HG02759 (cell line): Measurements from ENCODE around the gene C19orf18.
A peak's percentile ranks its signal among the peaks of the same experiment; 100 is the strongest.

ENCODE experiments used
- ATAC-seq: cut with Tn5 transposase; IDR thresholded peaks from one replicate; pipeline ENCODE4 v1.9.1; 2021; ENCODE audit warnings: mild to moderate bottlenecking, moderate library complexity; ENCODE audit not compliant: unreplicated experiment

The C19orf18 gene

GRCh38 chr19:57949296-57949695 is 25.0 kb downstream of the C19orf18 start:
- no peak for ATAC-seq

GRCh38 chr19:57947419-57948134 is 26.8 kb downstream of the C19orf18 start, which contains the start of gene ZNF256:
TSS of gene ZNF256 (minus strand) at chr19:57947706. CDS start at chr19:57947474, 232 bp downstream.
- ATAC-seq = peak; percentile 94

DNA sequence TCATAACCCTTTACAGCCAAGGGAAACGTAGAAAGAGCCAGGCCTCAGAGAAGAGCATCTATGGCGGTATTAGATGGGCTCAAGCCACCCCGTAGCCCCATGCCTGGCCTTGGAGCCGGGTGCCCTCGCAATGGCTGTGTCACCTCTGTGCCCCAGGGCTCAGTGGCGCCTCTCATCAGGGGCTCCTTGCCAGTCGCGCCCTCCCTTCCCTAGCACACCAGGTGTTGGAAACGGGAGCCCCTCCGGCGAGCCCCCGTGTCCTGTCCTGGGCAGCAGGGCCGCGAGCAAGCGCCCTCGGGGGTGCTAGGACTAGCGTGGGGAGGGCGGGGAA is 27.3 kb downstream of the C19orf18 start:
- ATAC-seq = no peak

DNA sequence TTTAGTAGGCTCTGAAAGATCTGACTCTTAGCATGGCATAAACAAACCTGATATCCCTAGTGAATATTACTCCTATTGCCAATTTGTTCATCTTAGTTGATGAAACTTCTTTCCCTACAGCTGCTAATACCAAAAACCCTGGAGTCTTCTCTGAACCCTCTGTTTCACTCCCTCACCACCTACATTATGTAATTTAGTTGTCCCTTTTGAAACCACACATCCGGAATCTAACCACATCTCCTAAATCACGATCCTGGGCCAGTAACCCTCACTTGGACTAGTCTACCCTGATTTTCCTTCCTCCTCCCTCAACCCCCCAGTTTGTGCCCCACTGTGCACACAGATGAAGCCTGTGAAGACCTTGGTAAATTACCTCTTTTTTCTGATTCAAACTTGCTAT is 28.0 kb downstream of the C19orf18 start:
- no peak for ATAC-seq

DNA sequence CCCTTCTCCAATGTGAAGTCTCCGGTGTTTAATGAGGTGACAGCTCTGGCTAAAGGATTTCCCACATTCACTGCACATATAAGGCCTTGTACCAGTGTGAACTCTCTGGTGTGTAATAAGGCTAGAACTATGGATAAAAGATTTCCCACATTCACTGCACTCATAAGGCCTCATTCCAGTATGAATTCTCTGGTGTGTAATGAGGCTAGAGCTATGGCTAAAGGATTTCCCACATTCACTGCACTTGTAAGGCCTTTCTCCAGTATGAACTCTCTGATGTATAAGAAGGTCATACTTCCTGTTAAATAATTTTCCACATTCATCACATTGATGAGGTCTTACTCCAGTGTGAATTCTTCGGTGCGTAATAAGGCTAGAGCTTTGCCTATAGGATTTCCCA is 32.7 kb downstream of the C19orf18 start:
- ATAC-seq = no peak

GRCh38 chr19:57935731-57936130 is 38.6 kb downstream of the C19orf18 start:
- ATAC-seq = no peak

- no peak for ATAC-seq
Observed at GRCh38 chr19:57934820-57935665, 39.3 kb downstream of the C19orf18 start, which contains the start of gene ZNF418. TSS of gene ZNF418 (minus strand) at chr19:57935402. CDS start at chr19:57933822, 1,580 bp downstream.

- ATAC-seq = no peak
Observed at GRCh38 chr19:57927587-57927986, 46.7 kb downstream of the C19orf18 start.

DNA sequence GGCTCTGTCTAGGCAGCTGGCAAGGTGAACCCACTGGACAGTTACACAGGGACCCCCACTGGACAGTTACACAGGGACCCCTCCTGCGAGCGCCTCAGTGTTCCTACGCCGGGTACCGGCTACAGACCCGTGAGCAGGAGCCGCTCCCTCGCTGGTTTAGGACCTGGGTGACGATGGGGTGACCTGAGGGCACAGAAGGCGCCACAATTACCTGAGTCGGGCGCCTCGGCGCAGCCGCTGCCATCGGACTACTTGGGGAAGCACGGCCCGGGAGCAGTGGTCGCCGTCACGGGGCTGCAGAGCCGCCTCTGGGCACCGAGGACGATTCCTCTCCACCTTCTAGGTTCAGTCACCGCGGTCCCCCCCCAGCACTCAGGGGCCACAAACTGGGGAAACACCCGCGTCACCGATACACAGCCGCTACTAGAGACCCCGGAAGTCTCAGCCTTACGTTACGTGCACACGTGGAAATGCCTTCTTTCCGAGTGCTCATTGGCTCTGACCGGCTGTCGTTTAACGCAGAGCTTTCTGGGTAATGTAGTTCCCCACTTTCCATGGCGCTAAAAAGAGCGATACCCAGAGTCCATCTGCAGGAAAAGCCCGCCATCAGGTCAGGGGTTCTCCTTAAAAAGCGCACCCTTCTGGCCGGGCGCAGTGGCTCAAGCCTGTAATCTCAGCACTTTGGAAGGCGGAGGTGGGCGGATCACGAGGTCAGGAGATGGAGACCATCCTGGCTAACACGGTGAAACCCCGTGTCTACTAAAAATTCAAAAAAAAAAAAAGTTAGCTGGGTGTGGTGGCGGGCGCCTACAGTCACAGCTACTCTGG is 58.0 kb downstream of the C19orf18 start, which contains the start of gene ZNF417:
Gene ZNF417 (minus strand): TSS at position 425 of the 828 bp plus-strand sequence. CDS start 181 bp downstream, at position 244.
- ATAC-seq = peak; percentile 99

- ATAC-seq = no peak
Observed at GRCh38 chr19:57914531-57914930, 59.8 kb downstream of the C19orf18 start.
